ENCODE results near the gene RGCC. TPM values are rescaled to one million over a fixed set of nuclear protein-coding genes. Genes with fewer than 3 reads are reported as not detected.

The RGCC gene
- total RNA-seq, 4 donors from 2014 or later = 4.6 to 65.2 (median 10.8) TPM

DNA sequence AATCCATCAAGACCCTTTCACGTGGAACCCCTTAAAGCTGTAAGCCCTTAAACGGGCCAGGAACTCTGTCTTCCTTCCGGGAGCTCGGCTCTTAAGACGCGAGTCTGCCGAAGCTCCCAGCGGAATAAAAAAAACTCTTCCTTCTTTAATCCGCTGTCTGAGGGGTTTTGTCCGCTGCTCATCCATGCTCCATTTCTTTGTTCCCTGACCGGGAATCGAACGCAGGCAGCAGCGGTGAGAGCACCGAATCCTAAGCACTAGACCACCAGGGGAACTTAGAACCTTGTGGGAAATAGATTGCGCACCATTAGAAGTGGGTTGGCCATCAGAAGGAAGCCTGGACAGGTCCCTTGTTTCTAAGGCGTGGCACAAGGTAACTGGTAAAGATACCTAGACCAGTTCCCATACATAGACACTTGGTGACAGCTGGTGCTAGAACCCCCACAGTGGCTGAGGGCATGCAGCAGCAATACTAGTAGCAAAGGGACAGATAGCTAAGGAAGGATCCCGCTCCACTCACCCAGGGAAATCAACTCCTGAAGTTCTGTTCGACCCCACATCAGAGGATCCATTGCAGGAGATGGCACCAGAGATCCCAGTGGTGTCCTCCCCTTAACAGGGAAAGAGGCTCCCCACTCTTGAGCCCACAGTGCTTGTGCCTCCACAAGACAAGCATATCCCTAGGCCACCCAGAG lies 1.5 kb upstream of the RGCC start:
- H3K9me3 ChIP-seq = peaks cover 0 to 3% (median 0%) of the 10 kb centered on the region in 4 donors
- peaks cover 0 to 6% of the 10 kb centered on the region in 2 donors for H3K27me3 ChIP-seq
- TF ChIP-seq, protein P1, sequence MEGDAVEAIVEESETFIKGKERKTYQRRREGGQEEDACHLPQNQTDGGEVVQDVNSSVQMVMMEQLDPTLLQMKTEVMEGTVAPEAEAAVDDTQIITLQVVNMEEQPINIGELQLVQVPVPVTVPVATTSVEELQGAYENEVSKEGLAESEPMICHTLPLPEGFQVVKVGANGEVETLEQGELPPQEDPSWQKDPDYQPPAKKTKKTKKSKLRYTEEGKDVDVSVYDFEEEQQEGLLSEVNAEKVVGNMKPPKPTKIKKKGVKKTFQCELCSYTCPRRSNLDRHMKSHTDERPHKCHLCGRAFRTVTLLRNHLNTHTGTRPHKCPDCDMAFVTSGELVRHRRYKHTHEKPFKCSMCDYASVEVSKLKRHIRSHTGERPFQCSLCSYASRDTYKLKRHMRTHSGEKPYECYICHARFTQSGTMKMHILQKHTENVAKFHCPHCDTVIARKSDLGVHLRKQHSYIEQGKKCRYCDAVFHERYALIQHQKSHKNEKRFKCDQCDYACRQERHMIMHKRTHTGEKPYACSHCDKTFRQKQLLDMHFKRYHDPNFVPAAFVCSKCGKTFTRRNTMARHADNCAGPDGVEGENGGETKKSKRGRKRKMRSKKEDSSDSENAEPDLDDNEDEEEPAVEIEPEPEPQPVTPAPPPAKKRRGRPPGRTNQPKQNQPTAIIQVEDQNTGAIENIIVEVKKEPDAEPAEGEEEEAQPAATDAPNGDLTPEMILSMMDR (IDR thresholded peaks at IDR 0.05) = no peak
- TF ChIP-seq POLR2A (IDR thresholded peaks at IDR 0.05) = no peak
- H3K4me1 ChIP-seq = peaks cover 0 to 13% (median 3%) of the 10 kb centered on the region in 4 donors
- H3K36me3 ChIP-seq = no peaks in the 10 kb centered on the region
- no peak overlapping the region for H3K27ac ChIP-seq
- no peak overlapping the region for H3K4me3 ChIP-seq
- no peak for DNase-seq

GRCh38 chr13:41457589-41458186 lies 338 bp downstream of the RGCC start:
- no peaks in the 10 kb centered on the region for H3K36me3 ChIP-seq
- peak overlapping the region; percentile 50 to 82 (median 63) for H3K4me3 ChIP-seq
- H3K4me1 ChIP-seq = peaks cover 0 to 13% (median 3%) of the 10 kb centered on the region in 4 donors
- H3K9me3 ChIP-seq = no peaks in the 10 kb centered on the region
- peak overlapping the region; percentile 29 to 79 (median 61) for H3K27ac ChIP-seq
- peaks cover 0 to 6% of the 10 kb centered on the region in 2 donors for H3K27me3 ChIP-seq
- DNase-seq = peak in 1 of 3 donors; percentile 56
- TF ChIP-seq, protein P1 (IDR thresholded peaks at IDR 0.05) = no peak
- TF ChIP-seq POLR2A (IDR thresholded peaks at IDR 0.05) = peak in 1 of 2 donors; percentile 37

- Histone ChIP-seq H3K27me3 (peaks cover 0 to 6% of the 10 kb centered on the region in 2 donors), H3K27ac (peak overlapping the region; percentile 29 to 79 (median 61))
These were observed 924 bp downstream of the RGCC start for GRCh38 chr13:41458187-41458760.

GRCh38 chr13:41458761-41459431 lies 1.5 kb downstream of the RGCC start:
- Histone ChIP-seq H3K9me3 (no peaks in the 10 kb centered on the region), H3K27ac (peak overlapping the region in 3 of 4 donors; percentile 58 to 79 (median 64)), H3K36me3 (no peaks in the 10 kb centered on the region)

More at GRCh38 chr13:41458187-41458760, 924 bp downstream of the RGCC start:
- Histone ChIP-seq H3K4me3 (peak overlapping the region; percentile 50 to 82 (median 63)), H3K9me3 (no peaks in the 10 kb centered on the region), H3K4me1 (peaks cover 0 to 13% (median 6%) of the 10 kb centered on the region in 4 donors), H3K36me3 (no peaks in the 10 kb centered on the region)
- TF ChIP-seq, protein P1 (IDR thresholded peaks at IDR 0.05) = no peak
- TF ChIP-seq POLR2A (IDR thresholded peaks at IDR 0.05) = no peak
- peak in 2 of 3 donors; percentile 43 to 64 for DNase-seq

More at GRCh38 chr13:41458761-41459431, 1.5 kb downstream of the RGCC start:
- TF ChIP-seq, protein P1 (IDR thresholded peaks at IDR 0.05) = peak; percentile 38 to 64 (median 48)
- no peak for TF ChIP-seq POLR2A (IDR thresholded peaks at IDR 0.05)
- peak overlapping the region; percentile 50 to 82 (median 63) for H3K4me3 ChIP-seq
- peaks cover 0 to 6% of the 10 kb centered on the region in 2 donors for H3K27me3 ChIP-seq
- DNase-seq = peak in 2 of 3 donors; percentile 64 to 76
- H3K4me1 ChIP-seq = peaks cover 0 to 16% (median 8%) of the 10 kb centered on the region in 4 donors

Data from Peyer's patch (tissue), 4 donors.